Stimulated activated CD8-positive, alpha-beta memory T cell treated with anti-CD3 and anti-CD28 coated beads, Interleukin-4, amount 100 ng/mL, for 4 hours (primary cell): ENCODE measurements around the gene THSD4.
"Not testable (repeated sequence)": the region's sequence is repeated elsewhere in the genome, so short reads cannot be mapped to it uniquely, and the experiment has no call there.

Experiments used
- DNase-seq, 2 donors: peaks; one replicate each; pipeline ENCODE4 v3.0.0-alpha.2; 2020; ENCODE audit warnings: low read depth in 2 of 2, low spot score in 1 of 2

Gene THSD4

GRCh38 chr15:71372769-71373168 lies 257.5 kb downstream of the THSD4 start:
- not testable (repeated sequence) for DNase-seq

- no peak for DNase-seq
These were observed 258.6 kb downstream of the THSD4 start for GRCh38 chr15:71373917-71374316.

- DNase-seq: no peak
These were observed 259.5 kb downstream of the THSD4 start for GRCh38 chr15:71374607-71375352.

- no peak for DNase-seq
These were observed 260.7 kb downstream of the THSD4 start for GRCh38 chr15:71375934-71376333.

- no peak for DNase-seq
These were observed 264.6 kb downstream of the THSD4 start for GRCh38 chr15:71379893-71380292.

- no peak for DNase-seq
These were observed 265.1 kb downstream of the THSD4 start for GRCh38 chr15:71380345-71380744.

- no peak for DNase-seq
These were observed 269.2 kb downstream of the THSD4 start for GRCh38 chr15:71384501-71384900.

GRCh38 chr15:71385026-71385425 lies 269.8 kb downstream of the THSD4 start:
- DNase-seq: no peak

- DNase-seq: no peak
These were observed 270.2 kb downstream of the THSD4 start for GRCh38 chr15:71385457-71385856.

- no peak for DNase-seq
These were observed 270.7 kb downstream of the THSD4 start for GRCh38 chr15:71386005-71386404.

- DNase-seq: no peak
These were observed 271.4 kb downstream of the THSD4 start for GRCh38 chr15:71386448-71387236.

GRCh38 chr15:71387810-71388209 lies 272.5 kb downstream of the THSD4 start:
- no peak for DNase-seq

- DNase-seq: no peak
These were observed 274.8 kb downstream of the THSD4 start for GRCh38 chr15:71390096-71390495.

GRCh38 chr15:71391421-71392088 lies 276.3 kb downstream of the THSD4 start:
- DNase-seq: no peak

- DNase-seq: no peak
These were observed 277.6 kb downstream of the THSD4 start for GRCh38 chr15:71392861-71393283.

GRCh38 chr15:71393383-71393782 lies 278.1 kb downstream of the THSD4 start:
- no peak for DNase-seq

GRCh38 chr15:71396536-71397125 lies 281.4 kb downstream of the THSD4 start:
- DNase-seq: no peak

- no peak for DNase-seq
These were observed 282.1 kb downstream of the THSD4 start for GRCh38 chr15:71397377-71397776.

GRCh38 chr15:71400294-71400693 lies 285.0 kb downstream of the THSD4 start:
- no peak for DNase-seq

GRCh38 chr15:71401728-71402127 lies 286.5 kb downstream of the THSD4 start:
- DNase-seq: not testable (repeated sequence)

- DNase-seq: no peak
These were observed 294.3 kb downstream of the THSD4 start for GRCh38 chr15:71409541-71409940.
